OCI-LY1 (cell line): Measurements from ENCODE around the gene APBA1.

Source experiments
- H2AFZ ChIP-seq: fragments of 200-600 bp; sonication (generic), shearing (Covaris generic); 2 replicates; pipeline ENCODE4 v1.6.0; 2014; ENCODE audit warnings: antibody characterized with exemption, mild to moderate bottlenecking, low read length
- H3F3A ChIP-seq: fragments of 200-600 bp; sonication (generic), shearing (Covaris generic); 2 replicates; pipeline ENCODE4 v1.6.0; 2014; ENCODE audit warnings: mild to moderate bottlenecking, antibody characterized with exemption, low read length, moderate library complexity; ENCODE audit not compliant: insufficient read depth
- H3K27ac ChIP-seq: fragments of 200-600 bp; sonication (generic); 2 replicates; pipeline ENCODE4 v1.5.1; 2014; ENCODE audit warnings: low read length, mixed run types, mild to moderate bottlenecking, low read depth; ENCODE audit not compliant: poor library complexity, severe bottlenecking
- H3K27me3 ChIP-seq: fragments of 200-600 bp; sonication (generic); 2 replicates; pipeline ENCODE4 v1.6.0; 2014; ENCODE audit warnings: antibody characterized with exemption, mild to moderate bottlenecking, low read length, moderate library complexity; ENCODE audit not compliant: insufficient read depth
- H3K36me3 ChIP-seq: fragments of 200-600 bp; sonication (generic); 2 replicates; pipeline ENCODE4 v1.6.1; 2014; ENCODE audit warnings: mild to moderate bottlenecking, antibody characterized with exemption, low read length, moderate library complexity, mixed read lengths; ENCODE audit not compliant: insufficient read depth
- H3K4me1 ChIP-seq: fragments of 200-600 bp; sonication (generic); 2 replicates; pipeline ENCODE4 v1.5.1; 2014; ENCODE audit warnings: mild to moderate bottlenecking, low read length, moderate library complexity; ENCODE audit not compliant: insufficient read depth, severe bottlenecking
- H3K4me2 ChIP-seq: fragments of 200-600 bp; sonication (generic), shearing (Covaris generic); 2 replicates; pipeline ENCODE4 v1.6.1; 2014; ENCODE audit warnings: low read length
- H3K4me3 ChIP-seq: fragments of 200-600 bp; sonication (generic); 2 replicates; pipeline ENCODE4 v1.5.1; 2014; ENCODE audit warnings: low read length, low read depth, mild to moderate bottlenecking, mixed read lengths; ENCODE audit not compliant: poor library complexity, severe bottlenecking
- H3K79me2 ChIP-seq: fragments of 200-600 bp; shearing (Covaris generic); 2 replicates; pipeline ENCODE4 v1.6.1; 2016; ENCODE audit warnings: mixed run types, low read length, mixed read lengths; ENCODE audit not compliant: insufficient read depth
- H3K9ac ChIP-seq: fragments of 200-600 bp; sonication (generic), shearing (Covaris generic); 2 replicates; pipeline ENCODE4 v1.6.1; 2014; ENCODE audit warnings: mild to moderate bottlenecking, low read length, mixed read lengths
- H3K9me2 ChIP-seq: fragments of 200-600 bp; sonication (generic), shearing (Covaris generic); 2 replicates; pipeline ENCODE4 v1.6.1; 2014; ENCODE audit warnings: low read depth, mild to moderate bottlenecking, low read length, mixed read lengths
- H3K9me3 ChIP-seq: fragments of 200-600 bp; shearing (Covaris generic); 2 replicates; pipeline ENCODE4 v1.6.1; 2014; ENCODE audit warnings: low read length, mixed read lengths
- H4K20me1 ChIP-seq: fragments of 200-600 bp; sonication (generic), shearing (Covaris generic); 2 replicates; pipeline ENCODE4 v1.6.0; 2016; ENCODE audit warnings: mild to moderate bottlenecking, low read length; ENCODE audit not compliant: insufficient read depth
- CTCF ChIP-seq: fragments of 200-600 bp; sonication (generic), shearing (Covaris generic); IDR thresholded peaks from 2 replicates; pipeline ENCODE4 v1.5.1; 2017; ENCODE audit warnings: mild to moderate bottlenecking, antibody characterized with exemption, low read length, moderate library complexity, mixed read lengths
- EZH2 ChIP-seq: fragments of 200-600 bp; sonication (generic), shearing (Covaris generic); IDR thresholded peaks from 2 replicates; pipeline ENCODE4 v1.8.0; 2017; ENCODE audit warnings: borderline replicate concordance, mixed run types, mild to moderate bottlenecking, antibody characterized with exemption, low read length, moderate library complexity, mixed read lengths

The APBA1 gene

GRCh38 chr9:69657269-69657668 is 14.9 kb downstream of the APBA1 start:
- H3K36me3 ChIP-seq = no peaks in the 10 kb centered on the region
- TF ChIP-seq EZH2 (no peak), CTCF (no peak)
- no peak overlapping the region for H2AFZ ChIP-seq
- H3K27ac ChIP-seq = no peak overlapping the region
- no peaks in the 10 kb centered on the region for H3K27me3 ChIP-seq
- H3K4me1 ChIP-seq = no peaks in the 10 kb centered on the region
- no peaks in the 10 kb centered on the region for H3K9me2 ChIP-seq
- no peaks in the 10 kb centered on the region for H3K79me2 ChIP-seq
- H4K20me1 ChIP-seq = no peaks in the 10 kb centered on the region
- no peaks in the 10 kb centered on the region for H3K9me3 ChIP-seq
- H3K4me3 ChIP-seq = no peak overlapping the region
- no peaks in the 10 kb centered on the region for H3F3A ChIP-seq
- no peak overlapping the region for H3K4me2 ChIP-seq
- H3K9ac ChIP-seq = no peak overlapping the region

- Histone ChIP-seq H3K9me3 (no peaks in the 10 kb centered on the region), H3K27me3 (no peaks in the 10 kb centered on the region), H3K4me2 (no peak overlapping the region), H4K20me1 (no peaks in the 10 kb centered on the region), H3K27ac (no peak overlapping the region), H3K9ac (no peak overlapping the region), H3K4me1 (no peaks in the 10 kb centered on the region), H2AFZ (no peak overlapping the region), H3K4me3 (no peak overlapping the region), H3K79me2 (no peaks in the 10 kb centered on the region), H3F3A (no peaks in the 10 kb centered on the region), H3K9me2 (no peaks in the 10 kb centered on the region), H3K36me3 (no peaks in the 10 kb centered on the region)
- TF ChIP-seq EZH2 (no peak), CTCF (no peak)
Observed at GRCh38 chr9:69655065-69655464, 17.1 kb downstream of the APBA1 start.

- H3K4me3 ChIP-seq = no peak overlapping the region
- no peak overlapping the region for H2AFZ ChIP-seq
- TF ChIP-seq EZH2 (no peak), CTCF (no peak)
- no peaks in the 10 kb centered on the region for H3K36me3 ChIP-seq
- no peaks in the 10 kb centered on the region for H3K4me1 ChIP-seq
- H3K27me3 ChIP-seq = no peaks in the 10 kb centered on the region
- no peaks in the 10 kb centered on the region for H3K79me2 ChIP-seq
- no peak overlapping the region for H3K9ac ChIP-seq
- H4K20me1 ChIP-seq = no peaks in the 10 kb centered on the region
- no peaks in the 10 kb centered on the region for H3K9me3 ChIP-seq
- no peak overlapping the region for H3K27ac ChIP-seq
- H3K4me2 ChIP-seq = no peak overlapping the region
- H3F3A ChIP-seq = no peaks in the 10 kb centered on the region
- no peaks in the 10 kb centered on the region for H3K9me2 ChIP-seq
Observed at GRCh38 chr9:69653261-69653660, 18.9 kb downstream of the APBA1 start.
